GM20431 (cell line): Measurements from ENCODE around the gene DHRS1.
"Not testable (repeated sequence)": the region's sequence is repeated elsewhere in the genome, so short reads cannot be mapped to it uniquely, and the experiment has no call there.

Experiments
- in situ Hi-C: fragments of 300-500 bp; cut with MseI, MboI; formaldehyde crosslinking; loops from one replicate; pipeline ENCODE4 v1.15.0; 2020; ENCODE audit warnings: low sequenced_read_pairs; ENCODE audit not compliant: unreplicated experiment

Gene DHRS1

GRCh38 chr14:24254630-24255392 is 44.8 kb downstream of the DHRS1 start:
- in situ Hi-C loops: no loop called here

- in situ Hi-C loops: no loop called here
Observed at GRCh38 chr14:24253936-24254335, 45.6 kb downstream of the DHRS1 start.

DNA sequence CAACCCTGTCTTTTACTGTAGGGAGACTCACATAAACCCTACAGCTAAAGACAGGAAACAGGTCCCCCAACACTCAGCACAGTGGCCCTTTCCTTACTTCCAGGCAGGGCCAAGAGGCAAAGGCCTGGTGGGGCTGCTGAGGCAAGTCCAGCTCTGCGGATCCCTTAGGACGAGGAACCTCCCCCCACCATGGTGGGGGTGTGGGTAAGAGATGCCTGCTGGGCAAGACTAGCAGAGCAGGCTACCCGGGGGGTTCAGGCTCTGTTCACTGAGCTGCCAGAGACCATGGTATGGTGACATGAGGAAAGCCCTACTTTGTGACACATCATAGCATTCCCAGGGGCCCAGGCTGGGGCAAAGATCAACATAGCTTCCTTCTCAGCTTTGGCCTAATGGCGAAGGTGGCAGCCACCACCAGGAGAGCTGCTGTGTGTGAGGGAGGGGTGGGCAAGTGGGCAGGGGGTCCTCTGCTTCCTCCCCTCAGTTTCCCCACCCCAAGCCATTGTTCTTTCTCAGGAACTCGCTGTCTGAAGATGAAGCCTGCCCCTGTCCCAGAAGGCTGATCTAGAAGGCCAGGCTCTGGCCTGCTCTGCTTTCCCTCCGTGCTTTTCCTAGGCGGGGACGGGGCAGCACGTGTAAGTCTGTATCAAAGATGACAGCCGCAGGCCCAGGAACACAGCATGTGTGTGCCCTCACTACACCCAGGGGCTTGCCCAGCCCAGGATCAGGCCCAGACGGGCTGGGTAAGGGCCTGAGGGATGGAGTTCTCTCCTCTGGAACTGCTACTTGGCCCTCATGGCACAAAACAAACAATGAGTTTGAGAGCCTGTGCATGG is 47.1 kb downstream of the DHRS1 start:
- in situ Hi-C loops: no loop called here

GRCh38 chr14:24251880-24252288 is 47.7 kb downstream of the DHRS1 start:
- in situ Hi-C loops: no loop called here

- in situ Hi-C loops: no loop called here
Observed at GRCh38 chr14:24250354-24250753, 49.2 kb downstream of the DHRS1 start.

DNA sequence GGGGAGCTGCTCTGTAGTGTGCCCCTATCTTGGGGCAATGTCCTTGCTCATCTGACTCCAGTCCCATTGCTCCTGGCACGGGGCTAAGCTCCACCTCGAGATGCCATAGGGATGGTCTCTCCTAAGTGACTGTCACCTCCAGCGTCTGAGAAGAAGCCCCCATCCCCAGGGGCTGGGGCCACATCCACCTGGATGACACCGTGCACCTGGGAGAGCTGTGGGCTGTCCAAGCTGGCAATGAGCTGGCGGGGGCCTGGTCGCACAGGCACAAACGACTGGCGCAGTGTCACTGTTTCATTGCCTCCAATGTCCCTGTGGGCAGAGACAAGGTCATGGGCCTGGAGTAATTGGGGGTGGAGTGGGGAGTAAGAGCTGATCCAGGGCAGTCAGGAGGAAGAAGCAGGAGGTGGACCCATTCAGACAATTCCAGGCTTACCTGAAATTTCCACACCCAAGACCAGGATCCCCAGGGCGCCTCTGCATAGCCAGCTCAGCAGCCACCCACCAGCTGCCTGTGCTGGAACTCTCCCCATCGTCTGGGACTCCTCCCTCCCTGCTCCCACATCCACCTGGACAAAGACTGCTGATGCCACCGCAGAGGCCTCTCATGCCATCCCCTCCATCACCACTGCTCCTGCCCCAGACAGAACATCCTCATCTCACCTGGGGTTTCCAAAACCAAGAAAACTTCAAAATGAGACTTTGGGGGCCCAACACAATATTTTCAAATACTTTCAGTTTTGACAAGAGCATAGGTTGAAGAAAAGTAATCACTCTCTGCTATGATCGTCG is 50.2 kb downstream of the DHRS1 start:
- in situ Hi-C loops: no loop called here

- in situ Hi-C loops: no loop called here
Observed at GRCh38 chr14:24247422-24247821, 52.2 kb downstream of the DHRS1 start.

GRCh38 chr14:24246765-24247212 is 52.8 kb downstream of the DHRS1 start:
- in situ Hi-C loops: no loop called here

GRCh38 chr14:24245350-24245749 is 54.2 kb downstream of the DHRS1 start:
- in situ Hi-C loops: not testable (repeated sequence)

- in situ Hi-C loops: no loop called here
Observed at GRCh38 chr14:24243336-24243836, 56.2 kb downstream of the DHRS1 start.

- in situ Hi-C loops: no loop called here
Observed at GRCh38 chr14:24241829-24242443, 57.6 kb downstream of the DHRS1 start.
